GM12865 (cell line): ENCODE data around the gene RIOX2.

Source experiments
- DNase-seq: peaks from one replicate; pipeline ENCODE4 v3.0.0; 2010; ENCODE audit warnings: low read depth
- H3K4me3 ChIP-seq: 2 replicates; pipeline ENCODE4 v1.5.1; 2011; ENCODE audit warnings: mild to moderate bottlenecking, low read depth, low read length, control low read depth
- TF ChIP-seq, protein P1 (sequence below): IDR thresholded peaks from 2 replicates; pipeline ENCODE4 v1.5.1; 2011; ENCODE audit warnings: low read length, control low read depth, low read depth, inconsistent platforms; ENCODE audit not compliant: insufficient read depth; ENCODE audit errors: missing control alignments

The RIOX2 gene

DNA sequence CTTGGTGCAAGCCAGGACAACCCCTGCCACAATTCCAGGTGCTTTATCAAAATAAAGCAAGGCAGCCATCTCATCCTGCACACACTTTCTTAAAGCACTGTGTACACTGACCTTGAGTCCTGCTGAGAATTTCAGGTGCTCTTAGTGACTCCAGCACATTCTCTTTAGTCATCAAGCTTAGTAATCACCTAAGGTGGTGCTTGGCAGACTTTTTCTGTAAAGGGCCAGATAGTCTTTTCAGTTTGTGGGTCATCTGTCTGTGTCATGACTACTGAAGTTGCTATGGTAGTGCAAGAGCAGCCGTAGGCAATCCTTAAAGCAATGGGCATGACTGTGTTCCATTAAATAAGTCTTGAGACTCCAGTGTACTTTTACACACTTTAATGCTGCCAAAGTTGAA lies 36.4 kb downstream of the RIOX2 start:
- H3K4me3 ChIP-seq, result no peak overlapping the region
- TF ChIP-seq, protein P1, sequence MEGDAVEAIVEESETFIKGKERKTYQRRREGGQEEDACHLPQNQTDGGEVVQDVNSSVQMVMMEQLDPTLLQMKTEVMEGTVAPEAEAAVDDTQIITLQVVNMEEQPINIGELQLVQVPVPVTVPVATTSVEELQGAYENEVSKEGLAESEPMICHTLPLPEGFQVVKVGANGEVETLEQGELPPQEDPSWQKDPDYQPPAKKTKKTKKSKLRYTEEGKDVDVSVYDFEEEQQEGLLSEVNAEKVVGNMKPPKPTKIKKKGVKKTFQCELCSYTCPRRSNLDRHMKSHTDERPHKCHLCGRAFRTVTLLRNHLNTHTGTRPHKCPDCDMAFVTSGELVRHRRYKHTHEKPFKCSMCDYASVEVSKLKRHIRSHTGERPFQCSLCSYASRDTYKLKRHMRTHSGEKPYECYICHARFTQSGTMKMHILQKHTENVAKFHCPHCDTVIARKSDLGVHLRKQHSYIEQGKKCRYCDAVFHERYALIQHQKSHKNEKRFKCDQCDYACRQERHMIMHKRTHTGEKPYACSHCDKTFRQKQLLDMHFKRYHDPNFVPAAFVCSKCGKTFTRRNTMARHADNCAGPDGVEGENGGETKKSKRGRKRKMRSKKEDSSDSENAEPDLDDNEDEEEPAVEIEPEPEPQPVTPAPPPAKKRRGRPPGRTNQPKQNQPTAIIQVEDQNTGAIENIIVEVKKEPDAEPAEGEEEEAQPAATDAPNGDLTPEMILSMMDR, result no peak
- DNase-seq, result no peak

DNA sequence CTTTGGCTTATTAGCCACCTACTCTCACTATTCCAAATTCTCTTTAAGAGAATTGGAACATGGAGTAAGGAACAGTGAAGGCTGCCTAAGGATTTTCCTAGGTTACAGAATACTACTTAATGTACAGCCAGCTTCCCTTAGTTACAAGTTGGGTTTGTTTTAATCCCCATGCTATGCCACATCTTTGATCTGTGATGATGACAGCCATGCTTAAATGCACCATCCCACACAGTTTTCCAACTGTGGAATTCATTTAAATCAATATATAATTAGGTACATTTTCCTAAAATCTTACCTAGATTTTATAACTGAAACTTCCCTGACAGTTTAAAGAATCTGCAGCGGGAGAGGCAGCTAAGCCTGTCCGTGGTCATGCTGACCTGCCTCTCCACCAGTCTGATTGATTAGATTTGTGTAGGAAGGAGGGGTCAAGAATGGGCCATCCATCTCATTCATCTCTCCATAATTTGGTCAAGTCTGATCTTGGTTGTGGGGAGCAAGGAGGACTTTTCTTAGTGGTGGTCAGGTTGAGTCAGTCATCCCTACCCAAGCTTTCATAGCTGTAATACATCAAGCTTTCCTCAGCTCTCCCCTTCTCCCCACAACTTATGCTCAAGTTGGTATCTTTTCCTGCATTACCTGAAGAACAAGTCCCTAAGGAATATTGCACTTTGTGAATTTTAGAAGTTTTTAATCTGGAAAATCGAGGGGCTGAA lies 37.1 kb downstream of the RIOX2 start:
- TF ChIP-seq, protein P1, result no peak
- no peak overlapping the region for H3K4me3 ChIP-seq
- DNase-seq, result no peak

DNA sequence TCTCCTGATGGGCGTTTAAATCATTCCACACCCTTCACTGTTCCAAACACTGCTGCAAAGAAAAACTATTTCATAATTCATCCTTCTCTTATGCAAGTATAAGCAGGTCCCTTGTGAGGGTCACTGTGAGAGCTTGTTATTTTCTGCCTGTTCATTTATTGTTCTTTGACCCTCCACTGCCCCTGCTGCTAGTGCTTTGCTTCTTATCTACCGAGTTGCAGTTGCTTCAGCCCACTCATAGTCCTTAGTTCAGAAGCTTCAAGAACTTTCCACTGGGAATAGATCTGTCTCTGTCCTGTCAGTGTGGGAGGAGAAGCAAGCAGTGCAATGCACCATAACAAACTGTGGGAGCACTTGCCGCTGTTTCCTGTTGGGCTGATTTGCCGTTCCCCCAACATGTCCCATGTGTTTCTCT lies 39.8 kb downstream of the RIOX2 start:
- TF ChIP-seq, protein P1, result no peak
- H3K4me3 ChIP-seq, result no peak overlapping the region
- DNase-seq, result no peak

DNA sequence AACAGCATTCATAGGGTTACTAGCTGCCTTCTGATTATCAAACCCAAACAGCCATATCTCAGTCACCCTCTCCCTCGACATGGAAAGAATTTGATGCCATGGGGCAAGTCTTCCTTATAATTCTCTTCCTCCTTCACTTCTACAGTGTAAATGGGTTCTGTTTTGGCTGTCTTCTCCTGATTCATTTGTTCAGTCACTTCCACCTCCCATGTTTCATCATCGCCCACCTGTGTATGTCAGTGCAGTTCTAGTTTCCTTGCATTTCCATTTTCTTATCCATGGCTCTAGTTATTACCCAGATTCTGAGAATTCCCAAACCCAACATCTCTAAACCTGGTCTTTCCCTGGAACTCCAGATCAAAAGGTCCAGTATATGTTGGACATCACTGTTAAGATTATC lies 41.0 kb downstream of the RIOX2 start:
- TF ChIP-seq, protein P1, result no peak
- DNase-seq, result no peak
- no peak overlapping the region for H3K4me3 ChIP-seq

DNA sequence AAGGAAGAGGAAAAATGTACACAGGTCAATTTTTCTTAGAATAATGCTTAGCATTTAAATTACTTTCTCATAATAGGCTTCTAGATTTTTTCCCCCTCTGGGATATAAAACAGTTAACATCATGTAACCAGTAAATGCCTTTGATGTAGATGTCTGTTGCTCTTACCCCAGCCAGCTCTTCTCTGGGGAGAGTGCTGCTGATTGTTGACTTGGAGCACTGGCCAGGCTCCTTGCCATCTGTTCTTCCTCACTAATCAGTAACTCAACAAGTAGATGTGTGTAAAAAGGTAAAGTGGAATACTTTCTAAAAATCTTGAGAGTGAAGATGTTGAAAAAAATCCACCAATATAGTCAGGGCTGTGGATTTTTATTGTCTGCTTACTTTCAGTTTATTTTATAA lies 42.2 kb downstream of the RIOX2 start:
- DNase-seq, result no peak
- TF ChIP-seq, protein P1, result no peak
- no peak overlapping the region for H3K4me3 ChIP-seq

DNA sequence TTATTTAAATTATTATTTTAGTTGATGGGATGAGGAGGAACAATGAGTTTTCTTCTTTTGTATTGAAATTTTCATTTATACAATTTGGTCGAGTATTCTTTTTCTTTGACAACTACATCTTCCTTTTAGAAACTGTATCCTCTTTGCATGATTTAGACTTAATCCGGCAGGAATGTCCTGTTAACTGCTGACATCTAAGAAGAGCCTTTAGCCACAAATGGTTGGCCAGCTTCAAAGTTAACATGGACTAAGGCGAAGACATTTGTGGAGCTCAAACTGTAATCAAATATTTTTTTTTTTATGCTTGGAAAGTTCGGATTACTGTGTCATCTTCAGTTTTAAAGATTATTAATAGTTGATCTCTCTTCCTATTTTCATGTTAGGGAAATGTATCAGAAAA lies 43.2 kb downstream of the RIOX2 start:
- no peak for DNase-seq
- no peak overlapping the region for H3K4me3 ChIP-seq
- TF ChIP-seq, protein P1, result no peak

DNA sequence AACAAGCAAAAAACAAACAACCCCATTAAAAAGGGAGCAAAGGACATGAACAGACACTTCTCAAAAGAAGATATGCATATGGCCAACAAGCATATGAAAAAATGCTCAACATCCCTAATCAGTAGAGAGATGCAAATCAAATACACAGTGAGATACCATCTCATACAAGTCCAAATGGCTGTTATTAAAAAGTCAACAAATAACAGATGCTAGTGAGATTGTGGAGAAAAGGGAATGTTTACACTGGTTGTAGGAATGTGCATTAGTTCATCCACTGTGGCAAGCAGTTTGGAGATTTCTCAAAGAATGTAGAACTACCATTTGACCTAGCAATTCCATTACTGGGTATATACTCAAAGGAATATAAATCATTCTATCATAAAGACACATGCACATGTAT lies 44.5 kb downstream of the RIOX2 start:
- DNase-seq, result no peak
- TF ChIP-seq, protein P1, result no peak
- no peak overlapping the region for H3K4me3 ChIP-seq
